CD4-positive, alpha-beta T cell treated with Interferon alpha-2 for 1 hour (primary cell): ENCODE data around the gene SPATS2L.

Experiments used
- DNase-seq, 2 donors: peaks; one replicate each; pipeline ENCODE4 v3.0.0-alpha.2; 2020 to 2022

The SPATS2L gene

DNA sequence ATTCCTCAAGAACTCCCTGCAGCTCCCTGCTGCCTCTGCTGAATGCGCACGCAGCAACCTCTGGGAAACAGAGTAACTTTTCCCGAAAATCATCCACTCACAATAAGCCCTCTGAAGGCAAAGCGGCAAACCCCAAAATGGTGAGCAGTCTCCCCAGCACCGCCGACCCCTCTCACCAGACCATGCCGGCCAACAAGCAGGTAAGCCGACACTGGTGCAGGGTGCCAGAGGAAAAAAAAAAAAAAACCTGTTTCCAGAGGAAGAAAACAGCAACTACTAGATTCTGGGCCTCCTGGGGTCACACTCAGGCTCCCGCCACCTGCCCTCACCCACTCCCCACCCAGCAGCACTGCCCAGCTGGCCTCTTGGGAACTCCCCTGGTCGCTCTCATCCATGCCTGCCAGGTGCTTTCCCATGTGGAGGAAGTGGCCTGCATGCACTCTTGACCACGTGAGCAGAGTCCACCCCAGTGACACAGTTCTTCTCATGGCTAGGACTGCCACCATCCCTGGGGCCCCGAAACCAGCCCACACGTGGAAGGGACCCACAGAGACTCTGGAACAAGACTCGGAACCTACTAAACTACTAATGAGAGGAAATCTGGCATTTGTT is 166.5 kb downstream of the SPATS2L start:
- no peak for DNase-seq

- no peak for DNase-seq
Measured at GRCh38 chr2:200475795-200476194, 169.3 kb downstream of the SPATS2L start.

DNA sequence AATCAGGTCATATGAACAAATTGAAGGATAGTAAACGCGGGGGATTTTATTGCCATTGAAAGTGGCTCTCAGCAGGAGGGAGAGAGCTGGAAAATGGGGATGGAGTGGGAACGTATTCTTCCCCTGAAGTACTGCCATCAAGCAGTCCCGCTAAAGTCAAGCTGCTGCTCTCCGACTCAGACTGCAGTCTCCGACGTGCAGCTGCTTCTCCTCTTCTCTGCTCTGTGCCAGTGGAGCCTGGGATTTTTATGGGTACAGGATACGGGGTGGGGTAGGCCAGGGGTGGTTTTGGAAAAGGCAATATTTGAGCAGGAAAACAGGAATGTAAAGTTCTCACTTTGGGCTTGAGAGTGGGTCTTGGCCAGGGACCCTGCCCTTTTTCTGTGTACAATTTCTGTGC is 170.3 kb downstream of the SPATS2L start:
- DNase-seq, result no peak

- no peak for DNase-seq
Measured at GRCh38 chr2:200477667-200478131, 171.2 kb downstream of the SPATS2L start.

GRCh38 chr2:200479692-200480265 is 173.3 kb downstream of the SPATS2L start:
- no peak for DNase-seq

GRCh38 chr2:200482194-200482593 is 175.7 kb downstream of the SPATS2L start:
- no peak for DNase-seq

DNA sequence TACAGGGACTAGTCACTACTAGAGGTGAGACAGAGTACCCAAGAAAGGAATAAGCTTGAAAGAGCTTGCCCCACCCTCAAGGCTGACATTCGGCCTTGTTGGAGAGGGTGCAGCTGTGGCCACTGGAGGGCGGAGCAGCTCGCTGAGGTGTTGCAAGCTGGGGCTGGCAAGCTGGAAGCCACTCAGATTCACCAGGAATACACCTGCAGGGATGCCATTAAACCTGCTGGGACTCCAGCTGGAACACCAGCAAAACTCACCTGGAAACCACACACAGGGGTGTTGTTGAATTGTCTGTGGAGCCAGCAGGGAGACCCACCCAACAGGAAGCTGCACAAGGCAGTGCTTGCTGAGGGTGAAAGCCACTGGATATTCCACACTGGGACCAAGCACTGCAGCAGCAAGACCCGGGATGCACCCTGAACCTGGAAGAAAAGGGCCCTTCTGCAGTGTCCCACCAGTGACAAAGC is 177.3 kb downstream of the SPATS2L start:
- DNase-seq, result no peak

DNA sequence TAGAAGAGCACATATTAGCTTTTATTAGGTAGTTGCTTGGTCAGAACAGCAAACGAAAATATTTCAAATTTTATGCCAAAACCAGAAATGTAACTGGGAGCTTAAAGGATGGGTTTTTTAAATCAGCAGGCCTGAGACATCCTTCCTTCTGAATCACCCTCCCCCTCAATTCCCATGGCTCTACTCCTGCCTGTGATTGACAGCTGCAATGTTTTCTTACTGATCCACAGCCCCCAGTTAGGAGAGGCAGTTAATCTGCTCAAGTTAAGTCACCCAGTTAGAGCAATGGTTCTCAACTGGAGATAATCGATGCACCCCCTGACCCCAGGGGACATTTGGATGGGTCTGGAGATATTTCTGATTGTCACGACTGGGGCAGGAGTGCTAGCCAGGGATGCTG is 178.4 kb downstream of the SPATS2L start:
- no peak for DNase-seq

DNA sequence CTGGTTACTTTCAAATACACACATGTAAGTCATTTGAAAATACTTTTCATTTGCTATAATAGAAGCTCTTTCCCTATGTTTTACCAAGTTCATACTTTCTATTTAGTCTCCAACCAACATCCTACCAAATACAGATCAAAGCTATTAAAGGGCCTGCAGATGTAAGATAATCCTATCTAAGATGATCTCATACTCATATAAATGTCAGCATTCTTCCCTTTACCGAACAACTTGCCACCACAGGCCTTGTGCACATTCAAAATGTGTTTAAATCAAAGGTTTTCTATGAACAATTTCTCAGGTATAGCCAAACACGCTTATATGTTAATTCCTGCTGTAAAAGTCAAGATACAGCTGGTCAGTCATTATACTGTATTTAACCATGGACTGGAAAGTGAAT is 180.0 kb downstream of the SPATS2L start:
- no peak for DNase-seq

DNA sequence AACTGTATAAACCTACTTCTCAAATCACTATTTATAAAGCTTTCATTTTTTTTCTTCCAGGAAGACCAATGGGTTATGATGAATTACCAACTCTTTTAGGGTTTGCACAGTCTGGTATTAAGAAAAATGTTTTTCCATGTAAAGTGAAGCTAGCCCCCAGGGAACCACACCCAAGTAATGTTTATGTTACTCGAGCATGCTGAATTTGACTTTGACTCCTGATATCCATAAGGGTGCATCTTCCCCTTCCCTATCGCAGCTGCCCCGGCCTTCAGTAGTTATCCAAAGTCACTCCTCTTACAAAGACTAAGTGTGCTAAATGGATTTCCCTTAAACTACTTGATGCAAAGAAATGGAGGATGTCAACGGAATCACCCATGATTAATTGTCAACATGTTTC is 181.7 kb downstream of the SPATS2L start:
- DNase-seq, result no peak

GRCh38 chr2:200490001-200490400 is 183.5 kb downstream of the SPATS2L start:
- no peak for DNase-seq

- DNase-seq, result no peak
Measured at GRCh38 chr2:200492656-200493055, 186.2 kb downstream of the SPATS2L start.

DNA sequence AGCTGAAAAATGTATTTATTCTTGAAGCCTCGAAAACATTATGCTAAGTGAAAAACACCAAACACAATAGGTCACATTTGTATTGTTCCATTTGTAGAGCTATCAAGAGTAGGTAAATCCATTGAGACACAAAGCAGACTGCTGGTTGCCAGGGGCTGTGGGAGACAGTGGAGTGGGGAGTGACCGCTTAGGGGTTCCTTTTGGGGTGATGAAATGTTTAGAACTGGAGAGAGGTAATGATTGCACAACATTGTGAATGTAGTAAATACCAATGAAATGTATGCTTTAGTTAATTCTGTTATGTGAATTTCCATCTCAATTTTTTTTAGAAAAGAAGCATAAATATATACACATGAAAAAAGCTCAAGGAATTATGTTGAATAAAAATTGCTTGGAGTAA is 187.6 kb downstream of the SPATS2L start:
- DNase-seq, result no peak

GRCh38 chr2:200496696-200497095 is 190.2 kb downstream of the SPATS2L start:
- DNase-seq, result no peak

DNA sequence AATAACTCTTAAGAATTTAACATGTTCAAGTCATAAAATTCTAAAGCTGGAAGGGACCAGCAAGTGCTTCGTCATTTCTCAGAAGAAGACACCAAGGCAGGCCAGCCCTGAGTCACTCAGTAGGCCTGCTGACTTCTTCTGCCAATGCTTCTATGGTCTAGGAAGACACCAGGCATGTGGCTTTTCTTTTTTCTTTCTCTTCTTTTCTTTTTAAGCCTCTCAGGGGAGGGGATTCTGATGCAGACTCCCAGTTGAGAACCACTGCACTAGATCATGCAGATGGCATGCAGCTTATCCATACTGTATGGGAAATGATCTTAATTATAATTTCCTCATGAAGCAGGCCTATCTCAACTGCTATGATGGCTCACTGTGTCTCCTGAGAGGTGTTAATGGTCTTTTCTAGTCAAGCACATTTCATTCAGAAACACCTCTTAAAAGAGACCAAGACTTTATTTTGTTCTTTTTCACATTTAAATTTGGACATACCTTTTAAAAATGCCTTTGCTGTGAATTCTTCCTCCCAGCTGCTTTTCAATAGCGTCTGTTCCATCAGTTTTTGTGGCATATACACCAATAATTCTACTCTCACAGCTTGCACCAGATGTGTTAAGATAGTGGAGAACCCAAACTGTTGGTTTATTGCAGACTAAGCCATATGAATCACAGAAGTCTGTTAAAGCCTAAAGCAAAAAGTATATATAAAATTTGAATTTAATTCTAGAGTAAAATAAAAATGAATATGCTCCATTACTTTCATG is 192.1 kb downstream of the SPATS2L start:
- no peak for DNase-seq

DNA sequence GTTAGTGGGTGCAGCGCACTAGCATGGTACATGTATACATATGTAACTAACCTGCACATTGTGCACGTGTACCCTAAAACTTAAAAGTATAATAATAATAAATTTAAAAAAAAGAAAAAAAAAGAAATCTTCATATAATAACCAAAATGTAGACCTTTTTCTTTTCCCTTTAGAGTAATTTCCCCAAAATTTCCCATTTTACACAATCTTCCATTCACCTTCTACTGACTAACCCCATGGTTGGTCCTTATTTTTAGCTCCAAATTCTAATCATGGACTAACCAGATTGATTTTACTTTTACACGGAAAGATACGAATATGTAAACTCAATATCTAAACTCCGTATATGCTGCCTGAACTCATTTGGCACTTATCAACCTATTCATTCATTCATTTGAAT is 195.7 kb downstream of the SPATS2L start:
- DNase-seq, result no peak

- no peak for DNase-seq
Measured at GRCh38 chr2:200506679-200507078, 200.2 kb downstream of the SPATS2L start.

DNA sequence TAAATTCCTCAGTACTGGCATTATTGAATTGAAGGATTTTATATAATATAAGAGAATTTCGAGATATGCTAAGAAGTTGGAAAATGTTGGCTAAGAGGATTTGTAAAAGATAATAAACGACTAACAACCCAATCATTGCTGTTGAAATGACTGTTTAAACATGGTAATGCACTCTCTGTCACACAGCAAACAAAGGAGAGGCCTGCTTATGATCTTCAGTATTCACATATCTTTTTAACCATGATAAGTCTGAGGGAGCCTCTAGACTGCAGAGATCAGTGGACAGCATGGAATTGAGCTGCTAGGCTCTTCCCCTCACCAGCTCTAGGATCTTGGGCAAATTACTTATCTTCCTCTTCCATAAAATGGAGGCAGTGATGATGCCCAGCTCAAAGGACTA is 200.7 kb downstream of the SPATS2L start:
- no peak for DNase-seq

DNA sequence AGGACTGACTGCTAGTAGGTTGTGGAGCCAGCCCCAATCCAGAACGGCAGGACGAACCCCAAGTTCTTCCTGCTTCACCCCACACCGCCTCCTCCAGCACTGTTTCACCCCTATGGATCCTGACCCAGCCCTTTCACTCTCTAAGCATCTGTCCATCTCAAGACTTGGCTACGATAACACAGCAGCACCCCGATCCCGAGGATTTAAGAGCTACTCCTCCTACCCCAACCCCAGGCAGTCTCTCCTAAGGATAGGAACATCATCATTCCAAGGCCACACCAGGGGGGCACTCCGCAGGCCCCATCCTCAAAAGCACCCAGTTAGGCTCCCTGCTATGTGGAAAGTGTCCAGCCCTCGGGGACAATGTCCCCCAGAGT is 202.7 kb downstream of the SPATS2L start:
- DNase-seq, result no peak

DNA sequence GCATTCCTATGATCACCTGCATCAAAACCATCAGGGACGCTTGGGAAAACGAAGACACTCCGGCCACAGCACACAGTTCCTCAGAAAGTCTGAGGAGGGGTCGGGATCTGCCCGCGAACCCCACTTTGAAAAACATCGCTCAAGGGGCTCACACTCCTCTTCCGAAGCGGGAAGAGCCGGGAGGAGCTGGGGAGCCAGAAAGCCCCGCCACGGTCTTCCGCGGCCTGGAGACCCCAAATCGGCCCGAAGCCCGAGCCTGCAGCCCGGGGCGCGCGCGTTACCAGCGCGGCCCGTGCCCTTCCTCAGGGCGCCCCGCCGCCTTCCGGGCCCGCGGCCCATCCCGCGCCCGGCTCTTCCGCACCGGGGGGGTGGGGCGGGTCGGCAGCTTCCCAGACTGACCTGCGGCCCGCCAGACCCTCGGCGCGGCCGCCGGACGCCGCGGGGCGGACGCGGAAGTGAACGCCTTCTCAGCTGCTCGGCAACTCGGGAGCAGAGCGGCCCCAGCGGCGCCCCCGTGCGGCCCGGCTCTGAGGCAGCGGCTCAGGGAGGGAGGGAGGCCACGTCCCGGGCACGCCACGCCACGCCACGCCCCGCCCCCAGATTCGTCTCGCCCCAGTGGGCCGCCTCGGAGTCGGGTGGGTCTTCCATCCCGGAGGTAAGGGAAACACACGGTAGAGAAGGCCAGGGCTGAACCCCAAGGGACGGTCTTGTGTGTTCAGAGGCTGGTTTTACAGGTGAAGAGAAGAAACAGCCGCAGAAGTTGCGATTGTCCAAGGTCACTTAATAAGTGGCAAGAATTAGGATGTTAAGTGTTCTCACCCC is 203.3 kb downstream of the SPATS2L start, which contains the start of gene KCTD18:
Gene KCTD18, minus strand, starts transcription at position 457 of the 822 bp plus-strand sequence. CDS start 3,052 bp downstream, outside the sequence.
- peak; percentile 87 to 91 for DNase-seq

GRCh38 chr2:200515155-200515554 is 208.7 kb downstream of the SPATS2L start:
- peak in 1 of 2 donors; percentile 10 for DNase-seq

- no peak for DNase-seq
Measured at GRCh38 chr2:200523158-200523557, 216.7 kb downstream of the SPATS2L start.

GRCh38 chr2:200523604-200524003 is 217.1 kb downstream of the SPATS2L start:
- DNase-seq, result no peak
